GM19193 (cell line): ENCODE data around the gene GABPB2.
A peak's percentile ranks its signal among the peaks of the same experiment; 100 is the strongest.

Experiments
- POLR2A ChIP-seq: IDR thresholded peaks from 4 replicates; pipeline ENCODE4 v1.6.1; 2011; ENCODE audit not compliant: insufficient read depth, insufficient read length; ENCODE audit errors: extremely low read depth

The GABPB2 gene

DNA sequence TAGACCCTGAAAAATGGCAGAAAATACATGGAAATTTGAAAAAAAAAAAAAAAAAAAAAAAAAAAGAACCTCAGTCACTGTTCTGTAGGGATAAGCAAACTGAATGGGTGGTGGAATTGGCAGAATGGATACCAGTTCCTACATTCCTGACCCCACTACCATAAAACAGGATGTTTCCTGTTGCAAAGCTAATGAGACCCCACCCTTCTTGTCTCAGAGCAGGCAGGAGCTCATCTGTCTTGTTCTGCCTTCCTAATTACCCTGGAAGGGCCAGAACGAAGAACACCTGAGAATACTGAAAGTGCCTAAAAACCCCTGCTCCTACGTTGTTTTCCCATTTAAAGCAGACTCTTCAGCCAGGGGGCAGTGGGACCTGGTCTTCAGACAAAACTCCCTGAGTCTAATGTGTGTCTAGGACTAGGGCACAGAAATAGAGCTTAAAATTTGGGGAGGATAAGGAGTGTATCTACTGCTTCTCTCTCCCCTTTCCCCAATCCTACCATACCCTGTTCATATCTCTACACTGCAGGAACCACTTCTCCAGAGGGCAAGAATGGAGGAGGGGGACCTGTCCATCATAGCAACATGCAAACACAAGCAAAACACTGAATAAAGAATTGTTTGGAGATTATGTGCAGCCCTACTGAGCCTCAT, 19.1 kb upstream of the GABPB2 start:
- TF ChIP-seq POLR2A: no peak

DNA sequence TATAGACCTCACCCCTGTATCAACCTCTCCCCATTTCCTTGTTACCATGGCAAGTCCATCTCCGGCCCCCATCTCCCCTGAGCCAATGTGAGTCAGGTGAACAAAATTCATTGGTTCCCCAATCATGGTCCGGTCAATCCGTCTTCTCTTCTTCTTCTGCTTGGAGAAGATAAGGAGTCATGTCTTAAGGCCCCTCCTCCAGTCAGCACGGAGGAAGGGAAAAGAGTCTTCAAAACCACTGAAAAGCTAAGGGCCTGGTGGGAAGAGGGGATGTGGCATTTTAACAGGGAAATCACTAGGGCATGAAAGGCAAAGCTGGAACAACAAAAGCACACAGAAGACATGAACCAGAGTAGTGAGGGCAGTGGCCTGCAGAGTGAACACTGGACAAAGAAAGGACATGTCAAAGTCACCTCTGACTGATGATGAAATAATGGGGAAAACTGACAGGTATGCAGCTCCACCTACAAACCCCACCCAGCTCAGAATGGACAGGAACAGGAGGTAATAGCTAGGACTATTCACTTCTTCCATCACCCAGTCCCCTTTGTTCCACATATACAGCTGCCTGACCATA, 15.5 kb upstream of the GABPB2 start:
- no peak for TF ChIP-seq POLR2A

DNA sequence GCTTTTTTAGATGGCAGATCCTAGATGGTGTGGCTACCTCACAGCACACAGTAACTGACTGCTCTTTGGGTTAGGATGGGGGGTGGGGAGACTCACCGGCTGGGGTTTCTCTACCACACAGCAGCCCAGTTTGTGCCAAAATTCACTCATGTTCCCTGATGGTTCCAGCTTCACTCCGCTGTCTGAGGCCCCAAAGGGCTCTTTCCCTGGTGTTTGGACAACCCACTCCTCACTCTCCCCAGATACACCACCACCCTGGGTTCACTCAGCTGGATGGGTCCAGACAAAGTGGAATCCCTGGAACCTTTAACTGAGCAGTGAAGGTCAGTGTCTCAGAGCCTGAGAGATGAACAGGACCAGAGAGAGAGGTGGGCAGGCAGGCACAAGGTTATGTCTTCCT, 15.0 kb upstream of the GABPB2 start:
- no peak for TF ChIP-seq POLR2A

DNA sequence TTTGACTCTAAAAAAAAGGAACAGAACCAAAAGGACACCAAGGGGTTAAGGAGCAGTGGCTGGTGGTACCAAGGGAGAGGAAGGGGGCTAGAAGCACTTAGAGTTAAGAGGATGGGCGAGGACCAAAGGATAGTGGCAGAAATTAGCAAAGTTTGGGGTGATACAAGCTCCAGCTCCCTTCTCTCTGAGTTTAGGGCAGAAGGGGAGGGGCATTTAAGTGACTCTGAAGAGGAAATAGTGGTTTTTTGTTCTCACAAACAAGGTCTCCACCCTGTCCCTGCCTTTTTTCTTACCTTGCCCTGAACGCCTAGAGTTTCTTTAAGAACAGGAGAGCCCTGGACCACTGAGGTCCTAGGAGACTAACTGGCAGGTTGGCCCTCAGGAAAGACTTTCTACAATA, 14.4 kb upstream of the GABPB2 start:
- TF ChIP-seq POLR2A: peak; percentile 12

DNA sequence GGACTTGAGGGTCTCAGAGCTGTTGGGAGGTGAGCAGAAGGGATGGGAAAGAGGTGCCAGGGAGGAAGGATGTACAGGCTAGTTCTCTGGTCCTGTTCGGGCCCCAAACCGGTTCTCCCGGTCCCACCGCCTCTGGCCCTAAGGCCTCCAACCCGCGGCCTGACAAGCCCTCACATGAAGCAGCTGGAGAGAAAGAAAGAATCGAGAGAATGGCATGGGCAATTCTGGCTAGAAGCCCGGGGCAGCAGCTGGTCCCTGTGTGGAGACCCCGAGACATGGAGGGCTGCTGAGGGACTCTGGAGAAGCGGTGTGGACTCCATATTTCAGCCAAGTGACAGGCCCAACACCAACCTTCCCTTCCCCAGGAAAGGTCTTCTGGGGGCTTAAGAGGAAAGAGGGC, 11.9 kb upstream of the GABPB2 start:
- no peak for TF ChIP-seq POLR2A

DNA sequence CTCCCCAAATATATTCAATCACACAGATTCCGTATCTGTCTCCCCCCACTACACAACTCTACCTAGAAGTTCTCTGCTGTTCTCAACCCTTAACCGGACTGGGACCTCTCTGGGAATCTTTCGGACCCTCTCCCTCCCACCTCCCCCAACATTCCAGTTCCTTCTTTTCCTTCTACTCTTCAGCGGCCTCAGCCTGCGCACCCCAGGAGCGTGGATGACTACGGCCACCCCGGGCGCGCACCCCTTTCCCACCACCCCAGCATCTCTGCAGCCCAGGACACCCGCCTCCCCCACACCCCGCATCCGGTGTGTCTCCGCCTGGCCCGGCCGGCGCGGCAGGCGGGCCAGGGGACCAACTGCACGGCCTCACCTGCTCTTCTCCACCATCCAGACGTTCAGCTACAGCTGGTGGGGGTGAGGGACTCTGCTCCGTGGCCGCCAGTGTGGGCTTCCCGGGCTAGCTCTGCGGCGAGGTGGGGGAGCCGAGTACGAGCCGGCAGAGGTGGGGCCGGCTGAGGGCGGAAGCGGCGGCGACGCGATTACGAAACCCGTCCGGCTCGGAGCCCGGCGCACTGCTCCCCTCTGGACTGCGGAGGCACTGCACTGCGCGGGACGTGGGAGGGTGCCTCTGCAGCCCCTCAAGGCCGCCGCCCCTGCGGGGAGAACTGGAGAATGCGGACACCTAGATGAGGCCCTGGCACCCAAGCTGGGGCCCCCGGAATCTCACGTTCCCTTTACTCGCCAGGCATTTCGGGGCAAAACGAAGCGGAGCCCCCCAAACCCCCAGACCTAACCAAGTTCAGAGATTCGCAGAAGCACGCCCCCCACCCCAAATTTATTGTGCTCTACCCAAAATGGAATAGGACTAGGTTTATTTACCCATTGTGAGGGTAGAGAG, 11.2 kb upstream of the GABPB2 start, which contains the start of gene CDC42SE1:
TSS of gene CDC42SE1 (minus strand) at position 514 of the 898 bp plus-strand sequence. CDS start 3,892 bp downstream, outside the sequence.
- peak; percentile 88 for TF ChIP-seq POLR2A

DNA sequence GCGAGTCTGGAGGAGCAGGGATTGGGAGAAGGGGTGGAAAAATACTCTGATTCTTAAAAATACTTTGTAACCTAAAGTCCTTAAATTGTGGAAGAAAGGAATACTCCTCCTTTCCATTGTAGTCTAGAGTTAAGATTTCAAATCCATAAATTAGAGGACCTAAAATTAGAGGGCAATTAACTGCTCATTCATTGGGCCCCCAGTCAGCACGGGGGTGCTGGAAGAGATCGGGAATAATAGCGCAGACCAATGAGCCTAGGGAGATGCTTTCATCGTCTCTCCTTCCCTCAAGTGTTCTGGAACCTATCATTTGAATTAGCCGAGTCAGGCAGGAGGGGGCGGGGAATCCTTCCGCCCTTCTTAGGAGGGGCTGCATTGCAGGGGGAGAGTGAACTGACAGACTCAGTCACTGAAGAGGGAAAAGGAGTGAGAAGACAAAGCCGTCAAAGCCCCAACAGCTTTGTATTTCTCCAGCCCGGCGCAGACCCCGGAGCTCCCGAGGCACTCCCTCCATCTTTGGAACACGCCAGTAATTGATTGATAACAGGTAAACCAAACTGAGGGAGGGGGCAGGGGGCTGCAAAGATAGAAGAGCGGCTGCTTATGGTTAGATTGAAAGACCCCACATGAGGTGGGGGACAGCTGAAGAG, 10.4 kb upstream of the GABPB2 start, which contains the start of gene MLLT11:
TSS of gene MLLT11 (plus strand) at position 391 of the 650 bp plus-strand sequence. CDS start 6,828 bp downstream, outside the sequence.
- peak; percentile 28 for TF ChIP-seq POLR2A

DNA sequence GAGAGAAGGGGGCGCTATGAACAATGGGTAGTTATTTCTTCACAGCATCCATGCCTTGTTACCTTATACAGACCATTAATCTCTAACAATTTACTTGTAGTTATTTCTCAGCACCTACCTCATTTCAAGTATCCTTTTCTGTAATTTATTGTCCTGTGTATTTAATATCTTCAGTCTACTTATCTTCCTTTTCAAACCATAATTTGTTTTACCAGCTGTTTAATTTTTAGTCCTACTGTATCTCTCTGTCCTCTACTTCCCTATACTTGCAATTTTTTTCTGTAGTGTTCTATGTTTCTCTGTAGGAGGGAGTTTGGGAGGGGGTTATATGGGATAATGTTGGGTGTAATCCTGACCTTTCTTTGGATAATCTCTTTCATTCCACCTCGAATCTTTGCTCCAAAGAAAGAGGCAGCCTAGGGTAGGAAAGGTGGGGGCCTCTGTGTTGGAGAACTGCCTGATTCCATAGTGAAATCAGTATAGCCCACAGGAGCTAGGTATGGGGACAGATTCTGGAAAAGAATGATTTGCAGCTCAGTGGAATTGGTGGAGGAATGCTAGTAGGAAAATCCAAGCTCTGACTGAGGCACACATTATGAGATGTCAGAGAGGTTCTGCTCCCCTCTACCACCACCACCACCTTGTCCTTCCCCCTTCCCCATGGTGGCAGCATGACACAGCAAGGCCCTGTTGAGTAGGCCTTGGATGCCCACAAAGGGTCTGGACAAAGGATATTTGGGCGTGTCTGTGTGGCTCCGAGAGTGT, 9.7 kb upstream of the GABPB2 start:
- TF ChIP-seq POLR2A: no peak

DNA sequence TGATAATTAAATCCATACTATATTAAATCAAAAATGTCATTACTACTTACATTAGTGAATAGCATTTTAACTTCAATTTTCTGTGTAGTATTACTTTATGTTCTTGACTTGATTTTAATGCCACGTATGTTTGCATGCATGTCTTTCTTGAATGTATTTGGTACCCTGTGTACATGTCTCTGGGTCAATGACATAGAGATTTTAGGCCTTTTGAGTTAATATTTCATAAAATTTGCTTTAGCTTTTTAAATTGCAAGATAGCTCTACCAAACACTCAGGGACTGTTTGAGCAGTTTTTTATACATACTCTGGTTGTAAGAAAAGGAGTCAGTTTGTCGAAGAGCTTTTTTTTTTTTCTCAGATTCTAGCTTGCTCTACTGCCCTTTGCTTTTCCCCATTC, 8.9 kb upstream of the GABPB2 start:
- TF ChIP-seq POLR2A: no peak

DNA sequence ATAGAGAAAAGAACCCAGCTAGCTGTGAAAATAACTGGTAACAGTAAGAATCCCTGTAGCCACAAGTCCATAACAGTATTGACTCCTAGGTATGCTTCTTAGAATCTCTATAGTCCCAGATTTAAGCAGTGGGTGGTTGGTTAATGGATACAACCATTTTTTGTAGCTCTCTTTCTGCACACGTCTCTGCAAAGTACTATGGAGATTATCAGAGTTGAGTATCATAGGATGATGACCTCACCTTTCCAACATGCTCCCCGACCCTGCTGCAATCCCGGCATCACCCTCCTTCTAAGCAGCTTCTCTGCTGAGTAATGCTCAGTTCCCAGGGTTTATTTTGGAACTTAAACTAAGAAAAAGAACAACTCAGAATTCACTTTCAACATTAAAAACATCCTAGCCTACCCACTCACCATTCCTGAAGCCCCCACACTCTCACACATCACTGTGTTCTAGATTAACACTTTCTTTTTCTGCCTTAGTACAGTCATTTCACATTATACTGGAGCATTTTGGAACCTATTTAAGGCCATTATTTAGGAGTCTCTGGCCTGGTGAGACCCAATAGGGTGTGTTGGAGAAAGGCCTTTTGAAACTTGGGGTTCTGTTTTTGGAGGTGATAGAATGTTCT, 7.7 kb upstream of the GABPB2 start:
- no peak for TF ChIP-seq POLR2A

DNA sequence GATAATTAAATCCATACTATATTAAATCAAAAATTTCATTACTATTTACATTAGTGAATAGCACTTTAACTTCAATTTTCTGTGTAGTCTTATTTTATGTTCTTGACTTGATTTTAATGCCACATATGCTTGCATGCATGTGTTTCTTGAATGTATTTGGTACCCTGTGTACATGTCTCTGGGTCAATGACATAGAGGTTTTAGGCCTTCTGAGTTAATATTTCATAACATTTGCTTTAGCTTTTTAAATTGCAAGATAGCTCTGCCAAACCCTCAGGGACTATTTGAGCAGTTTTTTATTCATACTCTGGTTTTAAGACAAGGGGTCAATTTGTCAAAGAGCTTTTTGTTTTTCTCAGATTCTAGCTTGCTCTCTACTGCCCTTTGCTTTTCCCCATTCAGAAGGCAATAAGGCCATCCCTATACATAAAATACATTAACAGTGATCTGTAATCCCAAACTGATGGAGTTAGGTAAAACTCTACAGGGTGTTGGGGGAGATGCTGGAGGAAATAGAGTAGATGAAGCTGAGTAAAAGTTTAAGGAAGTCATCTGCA, 5.4 kb upstream of the GABPB2 start:
- no peak for TF ChIP-seq POLR2A

DNA sequence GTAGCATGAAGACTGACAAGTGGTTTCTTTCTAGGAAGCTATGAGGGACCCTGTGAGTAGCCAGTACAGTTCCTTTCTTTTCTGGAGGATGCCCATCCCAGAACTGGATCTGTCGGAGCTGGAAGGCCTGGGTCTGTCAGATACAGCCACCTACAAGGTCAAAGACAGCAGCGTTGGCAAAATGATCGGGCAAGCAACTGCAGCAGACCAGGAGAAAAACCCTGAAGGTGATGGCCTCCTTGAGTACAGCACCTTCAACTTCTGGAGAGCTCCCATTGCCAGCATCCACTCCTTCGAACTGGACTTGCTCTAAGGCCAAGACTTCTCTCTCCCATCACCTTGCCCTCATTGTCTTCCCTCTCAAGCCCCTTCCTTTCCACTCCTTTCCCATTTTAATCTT, 3.4 kb upstream of the GABPB2 start:
- TF ChIP-seq POLR2A: no peak

DNA sequence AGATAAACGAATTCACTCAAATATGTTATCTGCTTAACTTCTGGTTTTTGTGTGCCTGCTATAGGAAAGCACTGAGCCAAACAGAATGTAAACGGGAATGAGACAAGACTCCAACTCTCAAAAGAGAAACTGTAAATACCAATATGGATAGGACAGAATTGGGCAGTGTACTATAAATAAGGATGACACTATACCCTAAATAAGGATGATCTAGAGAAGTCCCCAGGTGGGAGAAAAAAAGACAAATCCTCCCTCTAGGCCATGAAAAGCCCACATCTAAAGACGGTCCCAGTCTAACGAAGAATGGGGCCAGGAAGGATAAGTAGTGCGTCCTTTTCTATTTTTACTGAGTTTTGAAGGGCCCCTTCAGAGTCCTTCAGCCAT, 1.5 kb upstream of the GABPB2 start:
- TF ChIP-seq POLR2A: no peak

DNA sequence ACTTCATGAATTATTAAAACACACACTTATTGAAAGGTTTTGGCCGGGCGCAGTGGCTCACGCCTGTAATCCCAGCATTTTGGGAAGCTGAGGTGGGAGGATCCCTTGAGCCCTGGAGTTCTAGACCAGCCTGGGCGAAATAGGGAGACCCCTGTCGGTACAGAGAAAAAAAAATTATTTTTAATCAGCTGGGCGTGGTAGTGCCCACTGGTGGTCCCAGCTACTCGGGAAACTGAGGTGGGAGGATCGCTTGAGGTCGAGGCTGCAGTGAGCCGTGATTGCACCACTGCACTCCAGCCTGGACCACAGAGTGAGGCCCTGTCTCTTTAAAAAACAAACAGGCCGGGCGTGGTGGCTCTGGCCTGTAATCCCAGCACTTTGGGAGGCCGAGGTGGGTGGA, 1.7 kb downstream of the GABPB2 start:
- no peak for TF ChIP-seq POLR2A
